ENCODE data around the gene IRF2BP2. TPM values are rescaled to one million over a fixed set of nuclear protein-coding genes. Genes with fewer than 3 reads are reported as not detected.

Gene IRF2BP2
- total and polyA plus RNA-seq, 2 of the 13 experiments (the other 11 are each of a cell fraction or from before 2014, with no cell fraction given), result 140 to 147 TPM

DNA sequence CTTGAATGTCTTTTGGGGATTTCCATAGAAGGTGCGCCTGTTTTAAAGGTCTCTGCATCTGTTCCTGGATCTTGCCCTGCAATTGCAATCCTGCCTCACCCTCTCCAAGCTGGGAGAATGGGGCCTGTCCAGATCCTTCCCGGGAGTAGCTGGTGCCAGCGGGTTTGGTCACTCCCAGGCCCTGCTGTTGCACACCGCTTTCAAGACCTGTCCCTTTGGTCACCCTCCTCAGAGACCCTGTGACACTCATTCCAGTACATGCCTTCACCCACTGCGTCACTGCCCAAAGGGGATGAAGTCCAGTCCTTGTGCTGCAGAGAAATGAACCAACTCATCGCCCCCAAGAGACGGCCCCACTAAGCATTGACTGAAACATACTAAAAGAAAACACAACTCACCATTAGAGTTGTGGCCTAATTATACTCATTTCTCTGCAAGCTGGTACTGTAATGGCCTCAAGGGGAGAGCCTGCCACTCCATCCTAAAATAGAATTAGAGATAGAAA is 1.9 kb upstream of the IRF2BP2 start (continued):
- TF ChIP-seq CREB1 (IDR thresholded peaks at IDR 0.05) (peak; percentile 81), CREB1 (CRISPR knock-in tag; IDR thresholded peaks at IDR 0.05) (no peak), HOXA7 (CRISPR knock-in tag; IDR thresholded peaks at IDR 0.05) (no peak), ZFAT (CRISPR knock-in tag; conservative IDR thresholded peaks at IDR 0.05) (0 out of 2 replicates have a peak, but pooled peaks have one; percentile 72), ELF1 (CRISPR knock-in tag; IDR thresholded peaks at IDR 0.05) (no peak), NCOA2 (CRISPR knock-in tag; IDR thresholded peaks at IDR 0.05) (no peak), TBX2 (CRISPR knock-in tag; IDR thresholded peaks at IDR 0.05; ENCODE audit: borderline replicate concordance) (no peak), KAT8 (CRISPR knock-in tag; IDR thresholded peaks at IDR 0.05) (no peak), FIP1L1 (IDR thresholded peaks at IDR 0.05; ENCODE audit: borderline replicate concordance, insufficient read depth, low read depth, low read length) (no peak; the same call in 1 of the 2 replicates), PAWR (CRISPR knock-in tag; IDR thresholded peaks at IDR 0.05; ENCODE audit: borderline replicate concordance) (no peak), HES4 (CRISPR knock-in tag; IDR thresholded peaks at IDR 0.05; ENCODE audit: borderline replicate concordance) (no peak), ZNF878 (CRISPR knock-in tag; IDR thresholded peaks at IDR 0.05) (no peak), ZNF367 (CRISPR knock-in tag; IDR thresholded peaks at IDR 0.05; ENCODE audit: borderline replicate concordance) (no peak), ZSCAN29 (CRISPR knock-in tag; conservative IDR thresholded peaks at IDR 0.05) (no peak), ZSCAN20 (CRISPR knock-in tag; IDR thresholded peaks at IDR 0.05; ENCODE audit: borderline replicate concordance) (no peak), STAG1 (CRISPR knock-in tag; IDR thresholded peaks at IDR 0.05) (peak; percentile 31; the same call in 1 of the 2 replicates), ZNF713 (CRISPR knock-in tag; IDR thresholded peaks at IDR 0.05) (no peak)
- TF ChIP-seq, protein P1, sequence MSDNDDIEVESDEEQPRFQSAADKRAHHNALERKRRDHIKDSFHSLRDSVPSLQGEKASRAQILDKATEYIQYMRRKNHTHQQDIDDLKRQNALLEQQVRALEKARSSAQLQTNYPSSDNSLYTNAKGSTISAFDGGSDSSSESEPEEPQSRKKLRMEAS (IDR thresholded peaks at IDR 0.05), result no peak
- TF ChIP-seq, protein P2, sequence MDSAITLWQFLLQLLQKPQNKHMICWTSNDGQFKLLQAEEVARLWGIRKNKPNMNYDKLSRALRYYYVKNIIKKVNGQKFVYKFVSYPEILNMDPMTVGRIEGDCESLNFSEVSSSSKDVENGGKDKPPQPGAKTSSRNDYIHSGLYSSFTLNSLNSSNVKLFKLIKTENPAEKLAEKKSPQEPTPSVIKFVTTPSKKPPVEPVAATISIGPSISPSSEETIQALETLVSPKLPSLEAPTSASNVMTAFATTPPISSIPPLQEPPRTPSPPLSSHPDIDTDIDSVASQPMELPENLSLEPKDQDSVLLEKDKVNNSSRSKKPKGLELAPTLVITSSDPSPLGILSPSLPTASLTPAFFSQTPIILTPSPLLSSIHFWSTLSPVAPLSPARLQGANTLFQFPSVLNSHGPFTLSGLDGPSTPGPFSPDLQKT (CRISPR knock-in tag; IDR thresholded peaks at IDR 0.05; ENCODE audit: borderline replicate concordance), result no peak
- TF ChIP-seq, protein P3, sequence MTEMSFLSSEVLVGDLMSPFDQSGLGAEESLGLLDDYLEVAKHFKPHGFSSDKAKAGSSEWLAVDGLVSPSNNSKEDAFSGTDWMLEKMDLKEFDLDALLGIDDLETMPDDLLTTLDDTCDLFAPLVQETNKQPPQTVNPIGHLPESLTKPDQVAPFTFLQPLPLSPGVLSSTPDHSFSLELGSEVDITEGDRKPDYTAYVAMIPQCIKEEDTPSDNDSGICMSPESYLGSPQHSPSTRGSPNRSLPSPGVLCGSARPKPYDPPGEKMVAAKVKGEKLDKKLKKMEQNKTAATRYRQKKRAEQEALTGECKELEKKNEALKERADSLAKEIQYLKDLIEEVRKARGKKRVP (CRISPR knock-in tag; IDR thresholded peaks at IDR 0.05), result no peak
- TF ChIP-seq, protein P4, sequence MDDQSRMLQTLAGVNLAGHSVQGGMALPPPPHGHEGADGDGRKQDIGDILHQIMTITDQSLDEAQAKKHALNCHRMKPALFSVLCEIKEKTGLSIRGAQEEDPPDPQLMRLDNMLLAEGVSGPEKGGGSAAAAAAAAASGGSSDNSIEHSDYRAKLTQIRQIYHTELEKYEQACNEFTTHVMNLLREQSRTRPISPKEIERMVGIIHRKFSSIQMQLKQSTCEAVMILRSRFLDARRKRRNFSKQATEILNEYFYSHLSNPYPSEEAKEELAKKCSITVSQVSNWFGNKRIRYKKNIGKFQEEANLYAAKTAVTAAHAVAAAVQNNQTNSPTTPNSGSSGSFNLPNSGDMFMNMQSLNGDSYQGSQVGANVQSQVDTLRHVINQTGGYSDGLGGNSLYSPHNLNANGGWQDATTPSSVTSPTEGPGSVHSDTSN (CRISPR knock-in tag; IDR thresholded peaks at IDR 0.05; ENCODE audit: borderline replicate concordance), result no peak
- TF ChIP-seq, protein P5, sequence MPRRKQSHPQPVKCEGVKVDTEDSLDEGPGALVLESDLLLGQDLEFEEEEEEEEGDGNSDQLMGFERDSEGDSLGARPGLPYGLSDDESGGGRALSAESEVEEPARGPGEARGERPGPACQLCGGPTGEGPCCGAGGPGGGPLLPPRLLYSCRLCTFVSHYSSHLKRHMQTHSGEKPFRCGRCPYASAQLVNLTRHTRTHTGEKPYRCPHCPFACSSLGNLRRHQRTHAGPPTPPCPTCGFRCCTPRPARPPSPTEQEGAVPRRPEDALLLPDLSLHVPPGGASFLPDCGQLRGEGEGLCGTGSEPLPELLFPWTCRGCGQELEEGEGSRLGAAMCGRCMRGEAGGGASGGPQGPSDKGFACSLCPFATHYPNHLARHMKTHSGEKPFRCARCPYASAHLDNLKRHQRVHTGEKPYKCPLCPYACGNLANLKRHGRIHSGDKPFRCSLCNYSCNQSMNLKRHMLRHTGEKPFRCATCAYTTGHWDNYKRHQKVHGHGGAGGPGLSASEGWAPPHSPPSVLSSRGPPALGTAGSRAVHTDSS (CRISPR knock-in tag; conservative IDR thresholded peaks at IDR 0.05), result no peak

All from HepG2 (cell line).